Right atrium auricular region (tissue), 2 donors: ENCODE results near the gene SERPINA10. TPM values are rescaled to one million over a fixed set of nuclear protein-coding genes. Genes with fewer than 3 reads are reported as not detected.
A peak's percentile ranks its signal among the peaks of the same experiment; 100 is the strongest.

Experiments used
- DNase-seq: peaks from one replicate; pipeline ENCODE4 v3.0.0-alpha.2; 2019; ENCODE audit warnings: low spot score
- H3K27ac ChIP-seq, 2 donors: fragments of 200-600 bp; sonication (generic); 1 replicate in 1 of 2; 2 replicates in 1 of 2; pipeline ENCODE4 v1.5.1; 2016 to 2019
- H3K27me3 ChIP-seq, 2 donors: fragments of 200-600 bp; sonication (generic); one replicate each; pipeline versions ENCODE4 v1.5.1 to v1.6.0; 2017 to 2019
- H3K36me3 ChIP-seq: fragments of 200-600 bp; sonication (generic); one replicate; pipeline ENCODE4 v1.5.1; 2016
- H3K4me1 ChIP-seq, 2 donors: fragments of 200-600 bp; sonication (generic); one replicate each; pipeline versions ENCODE4 v1.5.1 to v1.6.0; 2017 to 2019
- H3K4me3 ChIP-seq, 2 donors: fragments of 200-600 bp; sonication (generic); 1 replicate in 1 of 2; 2 replicates in 1 of 2; pipeline ENCODE4 v1.5.1; 2017 to 2019; ENCODE audit warnings: mild to moderate bottlenecking in 1 of 2, moderate library complexity in 1 of 2
- H3K9me3 ChIP-seq, 2 donors: fragments of 200-600 bp; sonication (generic); one replicate each; pipeline ENCODE4 v1.5.1; 2019
- CTCF ChIP-seq, 2 donors: fragments of 200-600 bp; sonication (generic); IDR thresholded peaks; one replicate each; pipeline ENCODE4 v1.5.1; 2019; ENCODE audit warnings: antibody characterized with exemption in 2 of 2
- total RNA-seq, 2 donors: library from RNA; depleted of rRNA; stranded (reverse); fragments of >200 nt; gene quantifications; one replicate each; pipeline ENCODE4 v1.1.0, GENCODE V29; 2016

SERPINA10 gene
- total RNA-seq, 2 donors from 2014 or later, result not detected

- Histone ChIP-seq H3K9me3 (no peaks in the 10 kb centered on the region), H3K4me3 (no peak overlapping the region), H3K27me3 (no peaks in the 10 kb centered on the region), H3K27ac (no peak overlapping the region), H3K36me3 (no peaks in the 10 kb centered on the region), H3K4me1 (peaks cover 0 to 10% of the 10 kb centered on the region in 2 donors)
- DNase-seq, result no peak
- TF ChIP-seq CTCF (IDR thresholded peaks at IDR 0.05), result no peak
Measured at GRCh38 chr14:94337274-94337673, 44.2 kb upstream of the SERPINA10 start.

- no peak overlapping the region for H3K27ac ChIP-seq
- no peaks in the 10 kb centered on the region for H3K27me3 ChIP-seq
- H3K4me1 ChIP-seq, result no peaks in the 10 kb centered on the region
- H3K36me3 ChIP-seq, result no peaks in the 10 kb centered on the region
- no peak for DNase-seq
- H3K4me3 ChIP-seq, result no peak overlapping the region
- TF ChIP-seq CTCF (IDR thresholded peaks at IDR 0.05), result no peak
- H3K9me3 ChIP-seq, result no peaks in the 10 kb centered on the region
Measured at GRCh38 chr14:94334872-94335271, 41.8 kb upstream of the SERPINA10 start.

- Histone ChIP-seq H3K36me3 (no peaks in the 10 kb centered on the region), H3K4me3 (no peak overlapping the region), H3K27ac (no peak overlapping the region), H3K4me1 (no peaks in the 10 kb centered on the region), H3K27me3 (no peaks in the 10 kb centered on the region), H3K9me3 (no peaks in the 10 kb centered on the region)
- no peak for TF ChIP-seq CTCF (IDR thresholded peaks at IDR 0.05)
- no peak for DNase-seq
Measured at GRCh38 chr14:94332587-94332986, 39.5 kb upstream of the SERPINA10 start.

- Histone ChIP-seq H3K9me3 (no peaks in the 10 kb centered on the region), H3K27ac (no peak overlapping the region), H3K27me3 (no peaks in the 10 kb centered on the region), H3K4me3 (no peak overlapping the region), H3K4me1 (no peaks in the 10 kb centered on the region), H3K36me3 (no peaks in the 10 kb centered on the region)
- DNase-seq, result peak; percentile 28
- TF ChIP-seq CTCF (IDR thresholded peaks at IDR 0.05), result no peak
Measured at GRCh38 chr14:94332063-94332583, 39.1 kb upstream of the SERPINA10 start.

GRCh38 chr14:94331462-94331861 is 38.4 kb upstream of the SERPINA10 start:
- Histone ChIP-seq H3K4me1 (no peaks in the 10 kb centered on the region), H3K36me3 (no peaks in the 10 kb centered on the region), H3K4me3 (no peak overlapping the region), H3K27ac (no peak overlapping the region), H3K27me3 (no peaks in the 10 kb centered on the region), H3K9me3 (no peaks in the 10 kb centered on the region)
- peak; percentile 50 for DNase-seq
- TF ChIP-seq CTCF (IDR thresholded peaks at IDR 0.05), result no peak

GRCh38 chr14:94330857-94331256 is 37.8 kb upstream of the SERPINA10 start:
- Histone ChIP-seq H3K4me3 (no peak overlapping the region), H3K4me1 (no peaks in the 10 kb centered on the region), H3K9me3 (no peaks in the 10 kb centered on the region), H3K27ac (no peak overlapping the region), H3K36me3 (no peaks in the 10 kb centered on the region), H3K27me3 (no peaks in the 10 kb centered on the region)
- no peak for TF ChIP-seq CTCF (IDR thresholded peaks at IDR 0.05)
- peak; percentile 49 for DNase-seq
